ENCODE data around the gene TEDDM1. TPM values are rescaled to one million over a fixed set of nuclear protein-coding genes. Genes with fewer than 3 reads are reported as not detected.

TEDDM1 gene
- total RNA-seq, 3 donors from 2014 or later, result not detected

DNA sequence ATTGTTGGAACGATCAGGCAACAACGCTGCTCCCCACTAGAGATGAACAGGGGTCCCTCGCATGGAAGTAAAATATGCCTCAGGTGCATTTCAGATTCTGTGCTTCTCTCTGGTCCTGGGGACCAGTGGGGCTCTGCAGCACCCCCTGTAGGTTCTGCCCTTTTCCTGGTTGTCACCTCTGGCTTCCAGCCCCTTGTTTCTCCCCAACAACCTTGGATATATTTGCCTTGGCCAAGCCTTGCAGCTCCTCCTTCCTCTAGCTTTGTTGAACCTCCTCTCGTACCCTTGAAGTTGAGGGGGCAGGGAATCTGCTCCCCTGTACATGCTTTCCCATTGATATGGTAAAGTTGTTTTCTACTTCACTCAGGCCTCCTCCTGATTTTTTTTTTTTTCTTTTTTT is 44.0 kb upstream of the TEDDM1 start:
- H3K36me3 ChIP-seq, result no peaks in the 10 kb centered on the region
- TF ChIP-seq, protein P1, sequence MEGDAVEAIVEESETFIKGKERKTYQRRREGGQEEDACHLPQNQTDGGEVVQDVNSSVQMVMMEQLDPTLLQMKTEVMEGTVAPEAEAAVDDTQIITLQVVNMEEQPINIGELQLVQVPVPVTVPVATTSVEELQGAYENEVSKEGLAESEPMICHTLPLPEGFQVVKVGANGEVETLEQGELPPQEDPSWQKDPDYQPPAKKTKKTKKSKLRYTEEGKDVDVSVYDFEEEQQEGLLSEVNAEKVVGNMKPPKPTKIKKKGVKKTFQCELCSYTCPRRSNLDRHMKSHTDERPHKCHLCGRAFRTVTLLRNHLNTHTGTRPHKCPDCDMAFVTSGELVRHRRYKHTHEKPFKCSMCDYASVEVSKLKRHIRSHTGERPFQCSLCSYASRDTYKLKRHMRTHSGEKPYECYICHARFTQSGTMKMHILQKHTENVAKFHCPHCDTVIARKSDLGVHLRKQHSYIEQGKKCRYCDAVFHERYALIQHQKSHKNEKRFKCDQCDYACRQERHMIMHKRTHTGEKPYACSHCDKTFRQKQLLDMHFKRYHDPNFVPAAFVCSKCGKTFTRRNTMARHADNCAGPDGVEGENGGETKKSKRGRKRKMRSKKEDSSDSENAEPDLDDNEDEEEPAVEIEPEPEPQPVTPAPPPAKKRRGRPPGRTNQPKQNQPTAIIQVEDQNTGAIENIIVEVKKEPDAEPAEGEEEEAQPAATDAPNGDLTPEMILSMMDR (IDR thresholded peaks at IDR 0.05), result no peak
- no peaks in the 10 kb centered on the region for H3K9me3 ChIP-seq
- DNase-seq (ENCODE audit: low spot score in 2 of 2), result no peak
- intact Hi-C loops (cut with DNase I; ENCODE audit: low total_unique reads), result no loop called here
- no peaks in the 10 kb centered on the region for H3K4me1 ChIP-seq
- H3K27me3 ChIP-seq, result no peaks in the 10 kb centered on the region
- no peak overlapping the region for H3K4me3 ChIP-seq
- H3K27ac ChIP-seq, result no peak overlapping the region

DNA sequence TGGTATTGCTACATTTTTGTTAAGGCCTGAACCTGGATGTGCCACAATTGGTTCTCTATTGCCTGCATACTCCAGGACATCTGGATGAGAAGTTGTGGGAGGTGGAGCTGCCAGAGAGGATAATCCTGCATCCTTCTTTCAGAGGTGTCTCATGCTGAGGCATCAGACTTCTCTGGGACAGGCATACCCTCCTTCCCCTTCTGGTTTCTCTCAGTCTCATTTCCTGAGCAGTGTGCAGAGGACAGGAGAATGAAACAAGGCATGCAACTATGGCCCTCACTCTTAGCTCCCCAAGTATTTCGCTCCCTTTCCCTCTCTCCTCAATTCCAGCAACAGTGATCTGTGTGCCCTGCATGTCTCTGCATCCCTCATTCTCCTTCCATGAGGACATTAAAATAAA is 41.9 kb upstream of the TEDDM1 start:
- H3K27me3 ChIP-seq, result no peaks in the 10 kb centered on the region
- no peak overlapping the region for H3K27ac ChIP-seq
- no peaks in the 10 kb centered on the region for H3K36me3 ChIP-seq
- H3K4me3 ChIP-seq, result no peak overlapping the region
- intact Hi-C loops (cut with DNase I; ENCODE audit: low total_unique reads), result no loop called here
- no peak for DNase-seq (ENCODE audit: low spot score in 2 of 2)
- TF ChIP-seq POLR2AphosphoS5 (IDR thresholded peaks at IDR 0.05), result no peak
- no peak for TF ChIP-seq POLR2A (IDR thresholded peaks at IDR 0.05)
- TF ChIP-seq, protein P1 (IDR thresholded peaks at IDR 0.05), result no peak
- no peaks in the 10 kb centered on the region for H3K4me1 ChIP-seq
- H3K9me3 ChIP-seq, result peaks cover 0 to 6% of the 10 kb centered on the region in 2 donors

DNA sequence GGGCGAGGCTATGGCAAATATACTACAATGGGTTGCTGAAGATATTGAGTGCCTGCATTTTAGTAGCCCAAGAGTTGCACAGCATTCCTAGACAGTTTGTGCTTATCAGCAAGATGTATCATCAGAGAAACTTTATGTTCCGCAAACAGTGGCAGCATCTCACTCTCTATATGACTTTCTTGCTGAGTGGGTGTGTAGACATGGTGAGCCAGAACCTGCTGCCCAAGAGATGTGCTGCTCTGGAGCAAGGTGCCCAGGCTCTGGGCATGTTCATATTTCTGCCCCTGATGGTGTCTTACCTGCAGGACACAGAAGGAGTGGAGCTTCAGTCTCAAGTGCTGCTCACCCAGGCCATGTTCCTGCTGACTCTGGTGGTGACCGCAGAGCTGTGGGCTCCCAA is 41.3 kb upstream of the TEDDM1 start:
- Histone ChIP-seq H3K9me3 (peaks cover 0 to 6% of the 10 kb centered on the region in 2 donors), H3K36me3 (no peaks in the 10 kb centered on the region), H3K4me1 (no peaks in the 10 kb centered on the region), H3K27ac (no peak overlapping the region), H3K4me3 (no peak overlapping the region), H3K27me3 (no peaks in the 10 kb centered on the region)
- intact Hi-C loops (cut with DNase I; ENCODE audit: low total_unique reads), result no loop called here
- TF ChIP-seq, protein P1 (IDR thresholded peaks at IDR 0.05), result no peak
- TF ChIP-seq POLR2A (IDR thresholded peaks at IDR 0.05) (no peak), POLR2AphosphoS5 (IDR thresholded peaks at IDR 0.05) (no peak)
- no peak for DNase-seq (ENCODE audit: low spot score in 2 of 2)

DNA sequence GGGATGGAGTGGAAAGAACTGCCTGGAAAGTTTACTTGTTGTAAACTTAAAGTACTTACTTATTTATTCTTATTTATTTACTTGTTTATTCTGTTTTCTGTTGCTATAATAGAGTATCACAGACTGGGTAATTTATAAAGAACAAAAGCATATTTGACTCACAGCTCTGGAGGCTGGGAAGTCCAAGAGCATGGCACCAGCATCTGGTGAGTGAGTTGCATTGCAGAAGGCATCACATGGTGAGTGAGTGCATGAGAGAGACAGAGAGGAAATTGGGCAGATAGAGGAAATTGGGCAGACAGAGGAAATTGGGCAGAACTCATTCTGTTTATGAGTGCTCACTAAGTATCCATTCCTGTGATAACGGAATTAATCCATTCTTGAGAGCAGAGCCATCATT is 37.9 kb upstream of the TEDDM1 start:
- Histone ChIP-seq H3K27me3 (no peaks in the 10 kb centered on the region), H3K36me3 (no peaks in the 10 kb centered on the region), H3K27ac (no peak overlapping the region), H3K4me1 (no peaks in the 10 kb centered on the region), H3K9me3 (peaks cover 0 to 6% of the 10 kb centered on the region in 2 donors), H3K4me3 (no peak overlapping the region)
- intact Hi-C loops (cut with DNase I; ENCODE audit: low total_unique reads), result no loop called here
- TF ChIP-seq POLR2A (IDR thresholded peaks at IDR 0.05) (no peak), POLR2AphosphoS5 (IDR thresholded peaks at IDR 0.05) (no peak)
- TF ChIP-seq, protein P1 (IDR thresholded peaks at IDR 0.05), result no peak
- DNase-seq (ENCODE audit: low spot score in 2 of 2), result no peak

DNA sequence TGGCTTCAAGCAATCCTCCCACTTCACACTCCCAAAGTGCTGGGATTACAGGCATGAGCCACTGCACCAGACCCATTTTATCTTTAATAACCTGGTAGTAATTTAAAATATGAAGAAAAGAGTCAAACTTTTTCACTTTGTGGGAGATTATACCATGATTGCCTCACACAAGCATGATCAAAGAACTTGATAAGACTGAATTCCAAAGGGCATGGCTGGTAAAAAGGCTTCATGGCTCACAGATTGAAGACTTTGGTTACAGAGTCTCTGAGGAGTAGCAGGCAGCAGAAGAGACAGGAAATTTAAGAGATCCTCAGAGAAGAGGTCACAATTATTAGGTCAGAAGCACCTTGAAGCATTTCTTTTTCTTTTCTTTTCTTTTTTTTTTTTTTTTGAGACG is 33.1 kb upstream of the TEDDM1 start:
- TF ChIP-seq POLR2AphosphoS5 (IDR thresholded peaks at IDR 0.05) (no peak), POLR2A (IDR thresholded peaks at IDR 0.05) (no peak)
- TF ChIP-seq, protein P1 (IDR thresholded peaks at IDR 0.05), result no peak
- DNase-seq (ENCODE audit: low spot score in 2 of 2), result no peak
- Histone ChIP-seq H3K27me3 (no peaks in the 10 kb centered on the region), H3K4me3 (no peak overlapping the region), H3K9me3 (peaks cover 0 to 2% of the 10 kb centered on the region in 2 donors), H3K27ac (no peak overlapping the region), H3K4me1 (no peaks in the 10 kb centered on the region), H3K36me3 (no peaks in the 10 kb centered on the region)
- intact Hi-C loops (cut with DNase I; ENCODE audit: low total_unique reads), result no loop called here
